HCT116 (cell line): ENCODE data around the gene KCNH5. TPM values are rescaled to one million over a fixed set of nuclear protein-coding genes. Genes with fewer than 3 reads are reported as not detected.

Source experiments
- ATAC-seq: fragments of 200-7000 bp; cut with Tn5 transposase; 2 replicates; pipeline ENCODE4 v1.9.1; 2020; ENCODE audit warnings: mild to moderate bottlenecking, moderate library complexity
- BruUV-seq: library from RNA; stranded (reverse); fragments of 400-500 nt; replicated peaks from 2 replicates; lab custom pipeline; 2021; lab: Mats Ljungman, UMichigan
- CTCF ChIA-PET: fragments of 300-600 bp; sonication (Branson Sonifier 250); formaldehyde crosslinking; loops from one replicate; lab custom pipeline; 2021; ENCODE audit warnings: antibody characterized with exemption; lab: Charles Lee
- POLR2A ChIA-PET: fragments of 300-600, 350-600 bp; sonication (Branson Sonifier 250); formaldehyde crosslinking; loops from one replicate; lab custom pipeline; 2021; ENCODE audit warnings: antibody characterized with exemption; lab: Charles Lee
- RAD21 ChIA-PET, 2 experiments: fragments of 300-600 bp; sonication (Branson Sonifier 250); formaldehyde crosslinking; loops; one replicate each; lab custom pipeline; 2023; ENCODE audit warnings: low total read pairs in 2 of 2; ENCODE audit not compliant: uncharacterized antibody in 2 of 2, unreplicated experiment in 2 of 2, low non-redundant PET in 1 of 2; lab: Charles Lee
- DNase-seq: peaks from one replicate; pipeline ENCODE4 v3.0.0-alpha.2; 2010; ENCODE audit warnings: low read depth, low spot score
- H2AFZ ChIP-seq: fragments of 200-600 bp; shearing (Covaris generic), sonication (generic); 2 replicates; pipeline ENCODE4 v1.6.1; 2017; ENCODE audit warnings: low read depth, mixed run types, mixed read lengths, antibody characterized with exemption, low read length; ENCODE audit not compliant: poor library complexity, severe bottlenecking
- H3K27ac ChIP-seq: 2 replicates; pipeline ENCODE4 v1.5.1; 2012; ENCODE audit warnings: low read depth, low read length
- H3K27me3 ChIP-seq: fragments of 200-600 bp; sonication (generic); 2 replicates; pipeline ENCODE4 v1.6.1; 2016; ENCODE audit warnings: mixed run types, low read length, mixed read lengths; ENCODE audit not compliant: insufficient read depth
- H3K36me3 ChIP-seq, 2 experiments: fragments of 200-500 bp in 1 of 2; fragments of 200-600 bp in 1 of 2; sonication (Bioruptor generic) in 1 of 2; sonication (generic) in 1 of 2; 2 replicates each; pipeline versions ENCODE4 v1.5.1 to v1.6.1; 2014 to 2016; ENCODE audit warnings: low read length in 2 of 2, inconsistent platforms in 1 of 2, mixed read lengths in 1 of 2, mixed run types in 1 of 2; ENCODE audit not compliant: insufficient read depth in 2 of 2, control insufficient read depth in 1 of 2
- H3K4me1 ChIP-seq, 2 experiments: fragments of 200-600 bp in 1 of 2; sonication (generic) in 1 of 2; 2 replicates each; pipeline versions ENCODE4 v1.5.1 to v1.6.1; 2012 to 2017; ENCODE audit warnings: low read length in 2 of 2, inconsistent platforms in 1 of 2, mild to moderate bottlenecking in 1 of 2, mixed read lengths in 1 of 2, mixed run types in 1 of 2, moderate library complexity in 1 of 2; ENCODE audit not compliant: insufficient read depth in 2 of 2, control insufficient read depth in 1 of 2
- H3K4me2 ChIP-seq: fragments of 200-600 bp; sonication (generic); 2 replicates; pipeline ENCODE4 v1.6.1; 2017; ENCODE audit warnings: mixed run types, low read length, mixed read lengths
- H3K4me3 ChIP-seq, 2 experiments: fragments of 200-600 bp in 1 of 2; sonication (generic) in 1 of 2; replicated peaks in 1 of 2; 2 replicates each; pipeline ENCODE4 v1.5.1; 2011 to 2016; ENCODE audit warnings: low read length in 2 of 2, control low read depth in 1 of 2, low read depth in 1 of 2, mild to moderate bottlenecking in 1 of 2, mixed read lengths in 1 of 2, mixed run types in 1 of 2
- H3K79me2 ChIP-seq: fragments of 200-600 bp; sonication (generic); 2 replicates; pipeline ENCODE4 v1.6.1; 2017; ENCODE audit warnings: mild to moderate bottlenecking, mixed run types, low read length, moderate library complexity, mixed read lengths; ENCODE audit not compliant: insufficient read depth
- H3K9ac ChIP-seq: fragments of 200-600 bp; sonication (generic); 2 replicates; pipeline ENCODE4 v1.6.1; 2016; ENCODE audit warnings: low read length, mixed read lengths
- H3K9me2 ChIP-seq: fragments of 200-600 bp; sonication (generic), shearing (Covaris generic); 2 replicates; pipeline ENCODE4 v1.6.1; 2017; ENCODE audit warnings: mixed run types, mild to moderate bottlenecking, moderate library complexity; ENCODE audit not compliant: insufficient read depth
- H3K9me3 ChIP-seq, 2 experiments: fragments of 200-500 bp in 1 of 2; fragments of 200-600 bp in 1 of 2; sonication (Bioruptor generic) in 1 of 2; sonication (generic) in 1 of 2; 2 replicates each; pipeline ENCODE4 v1.6.1; 2014 to 2017; ENCODE audit warnings: low read length in 2 of 2, mixed read lengths in 2 of 2, inconsistent platforms in 1 of 2, low read depth in 1 of 2, mild to moderate bottlenecking in 1 of 2, mixed run types in 1 of 2, moderate library complexity in 1 of 2; ENCODE audit not compliant: control insufficient read depth in 1 of 2, insufficient read depth in 1 of 2
- H4K20me1 ChIP-seq: fragments of 200-600 bp; sonication (generic), shearing (Covaris generic); 2 replicates; pipeline ENCODE4 v1.6.1; 2017; ENCODE audit warnings: mixed run types, mild to moderate bottlenecking, moderate library complexity; ENCODE audit not compliant: insufficient read depth
- ATF3 ChIP-seq: IDR thresholded peaks from 2 replicates; pipeline ENCODE4 v1.6.1; 2012
- CEBPB ChIP-seq: IDR thresholded peaks from 2 replicates; pipeline ENCODE4 v1.6.1; 2012; ENCODE audit warnings: low read depth
- CTCF ChIP-seq, 3 experiments: fragments of 200-600 bp in 1 of 3; sonication (generic) in 1 of 3; IDR thresholded peaks in 2 of 3; conservative IDR thresholded peaks in 1 of 3; 2 replicates each; pipeline ENCODE4 v1.5.1; 2012 to 2017; ENCODE audit warnings: low read depth in 2 of 3, low read length in 2 of 3, antibody characterized with exemption in 1 of 3, borderline replicate concordance in 1 of 3, control low read depth in 1 of 3, mild to moderate bottlenecking in 1 of 3, mixed read lengths in 1 of 3, mixed run types in 1 of 3, moderate library complexity in 1 of 3; ENCODE audit not compliant: insufficient read depth in 1 of 3
- EGR1 ChIP-seq: IDR thresholded peaks from 2 replicates; pipeline ENCODE4 v1.6.1; 2012; ENCODE audit warnings: low read depth
- ELF1 ChIP-seq: IDR thresholded peaks from 2 replicates; pipeline ENCODE4 v1.6.1; 2012; ENCODE audit warnings: low read depth, borderline replicate concordance
- FOSL1 ChIP-seq: IDR thresholded peaks from 2 replicates; pipeline ENCODE4 v1.6.1; 2012; ENCODE audit warnings: low read depth
- MAX ChIP-seq: IDR thresholded peaks from 2 replicates; pipeline ENCODE4 v1.6.1; 2012
- TCF7L2 ChIP-seq: IDR thresholded peaks from 2 replicates; pipeline ENCODE4 v1.7.0; 2011; ENCODE audit warnings: borderline replicate concordance, inconsistent platforms; ENCODE audit not compliant: insufficient read depth, insufficient read length; ENCODE audit errors: extremely low read depth
- YY1 ChIP-seq: IDR thresholded peaks from 2 replicates; pipeline ENCODE4 v1.6.1; 2011; ENCODE audit warnings: low read length, low read depth, moderate library complexity, mild to moderate bottlenecking; ENCODE audit not compliant: insufficient replicate concordance; ENCODE audit errors: extremely low read depth
- ZBTB33 ChIP-seq: IDR thresholded peaks from 2 replicates; pipeline ENCODE4 v1.6.1; 2011; ENCODE audit warnings: mild to moderate bottlenecking, low read length, moderate library complexity; ENCODE audit not compliant: insufficient replicate concordance; ENCODE audit errors: extremely low read depth
- ZFX ChIP-seq: fragments of 450-650 bp; IDR thresholded peaks from 2 replicates; pipeline ENCODE4 v1.6.1; 2017
- intact Hi-C: fragments of 100-400 bp; cut with micrococcal nuclease; formaldehyde crosslinking; loops from 2 replicates; pipeline ENCODE4 v1.10.0; 2022
- total RNA-seq: library from RNA; stranded (reverse); gene quantifications from one replicate; pipeline ENCODE4 v1.2.1, GENCODE V29; 2021; ENCODE audit not compliant: unreplicated experiment

Gene KCNH5
- total RNA-seq, 1 experiment from 2014 or later: not detected

- ChIA-PET CTCF (no interaction called here), RAD21 (no interaction called here), POLR2A (no interaction called here)
- Histone ChIP-seq H3K9me3 (peaks cover 0 to 21% of the 10 kb centered on the region in 2 experiments; a peak in 2 of 4 replicates), H3K27me3 (no peaks in the 10 kb centered on the region), H3K79me2 (no peaks in the 10 kb centered on the region), H3K4me2 (no peak overlapping the region), H3K9me2 (no peaks in the 10 kb centered on the region), H3K4me1 (no peaks in the 10 kb centered on the region), H3K36me3 (no peaks in the 10 kb centered on the region), H3K9ac (no peak overlapping the region), H3K27ac (no peak overlapping the region), H2AFZ (no peak overlapping the region), H3K4me3 (no peak overlapping the region), H4K20me1 (no peaks in the 10 kb centered on the region)
- DNase-seq (no peak), ATAC-seq (no peak)
- TF ChIP-seq FOSL1 (no peak), CTCF (IDR thresholded peaks at IDR 0.05 in 2 of 3, conservative IDR thresholded peaks at IDR 0.05 in 1 of 3; ENCODE audit: borderline replicate concordance in 1 of 3, insufficient read depth in 1 of 3, low read depth in 2 of 3, low read length in 2 of 3) (no peak), MAX (no peak), ZFX (no peak), EGR1 (no peak), YY1 (no peak), ELF1 (no peak), ATF3 (no peak), TCF7L2 (no peak), CEBPB (no peak), ZBTB33 (no peak)
- no TSS peak for BruUV-seq
- intact Hi-C loops: no loop called here
Measured at GRCh38 chr14:62934439-62934838, 110.8 kb downstream of the KCNH5 start.
